Measurements from ENCODE around the gene PHF20.
"Not testable (repeated sequence)": the region's sequence is repeated elsewhere in the genome, so short reads cannot be mapped to it uniquely, and the experiment has no call there.

PHF20 gene

DNA sequence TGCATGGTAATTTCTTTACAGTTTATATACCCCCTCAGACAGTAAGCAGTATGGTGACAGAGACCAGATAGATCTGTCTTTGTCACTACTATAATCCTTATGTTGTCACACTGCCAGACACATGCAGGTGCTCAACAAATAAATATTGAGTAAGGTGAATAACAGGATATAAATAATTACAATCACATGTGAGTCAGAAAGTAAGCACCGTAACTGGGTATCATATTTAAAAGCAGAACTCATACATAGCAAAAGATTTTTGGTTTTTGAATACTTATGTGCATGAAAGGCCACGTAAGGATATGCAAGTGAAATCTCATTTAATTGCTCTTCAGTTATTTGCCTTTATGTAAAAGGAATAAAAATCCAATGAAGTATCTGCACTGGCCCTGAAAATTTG, 214.0 kb downstream of the PHF20 start:
- DNase-seq: peak; percentile 64

- DNase-seq: no peak
Observed at GRCh38 chr20:35988910-35989463, 217.2 kb downstream of the PHF20 start.

DNA sequence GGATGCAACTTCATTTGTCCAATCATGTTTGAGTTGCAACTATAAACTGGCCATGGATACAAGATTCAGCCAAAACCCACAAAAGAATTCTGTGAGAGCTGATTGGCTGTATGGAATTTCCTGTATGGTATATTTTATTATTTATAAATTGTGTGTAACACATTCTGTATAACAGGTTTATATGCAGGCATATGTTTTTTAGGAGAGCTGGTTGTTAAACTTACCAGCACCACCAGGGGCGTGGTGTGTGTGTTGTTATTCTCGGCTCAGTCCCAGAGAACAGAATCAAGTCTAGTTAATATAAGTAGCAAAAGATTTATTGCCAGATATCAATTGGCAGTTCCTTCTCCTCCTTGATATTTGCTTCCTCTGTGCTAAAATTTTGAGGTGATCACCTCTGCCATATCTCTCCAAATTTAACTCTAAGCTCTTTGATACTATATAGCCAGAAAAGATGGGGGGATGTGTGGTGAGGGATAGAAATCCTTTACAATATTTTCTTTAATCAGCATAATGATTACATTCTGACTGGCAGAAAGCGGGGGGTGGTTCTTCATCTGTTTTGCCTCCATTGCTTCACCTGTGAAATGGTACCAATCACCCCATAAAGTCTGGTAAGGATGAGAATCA, 219.4 kb downstream of the PHF20 start:
- peak; percentile 58 for DNase-seq

DNA sequence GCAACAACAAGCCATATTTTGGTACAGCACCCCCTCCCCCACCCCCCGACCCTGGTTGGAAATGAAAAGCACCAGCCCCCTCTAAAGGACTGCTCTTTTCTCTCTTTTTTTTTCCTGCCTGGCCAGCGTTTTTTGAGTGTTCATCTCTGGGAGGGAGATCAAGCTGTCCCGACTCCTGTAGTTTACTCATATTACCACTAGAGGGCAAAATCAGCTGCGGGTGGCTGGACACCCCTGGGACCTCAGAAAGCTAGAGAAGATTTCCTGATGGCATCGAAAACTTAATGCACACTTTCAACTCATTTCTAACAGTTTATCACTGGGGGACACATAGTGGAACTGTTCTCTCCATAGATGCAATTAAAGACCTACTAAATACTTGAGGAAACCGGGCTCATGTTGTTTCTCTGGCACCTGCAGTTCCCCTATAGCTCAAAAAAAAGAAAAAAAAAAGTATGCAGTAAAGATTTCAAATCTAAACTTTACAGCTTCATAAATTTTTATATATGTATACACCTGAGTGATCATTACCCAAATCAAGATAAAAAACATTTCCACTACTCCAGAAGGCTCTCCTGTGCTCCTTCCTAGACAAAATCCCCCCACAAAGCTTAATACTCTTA, 221.0 kb downstream of the PHF20 start:
- DNase-seq: peak; percentile 83

DNA sequence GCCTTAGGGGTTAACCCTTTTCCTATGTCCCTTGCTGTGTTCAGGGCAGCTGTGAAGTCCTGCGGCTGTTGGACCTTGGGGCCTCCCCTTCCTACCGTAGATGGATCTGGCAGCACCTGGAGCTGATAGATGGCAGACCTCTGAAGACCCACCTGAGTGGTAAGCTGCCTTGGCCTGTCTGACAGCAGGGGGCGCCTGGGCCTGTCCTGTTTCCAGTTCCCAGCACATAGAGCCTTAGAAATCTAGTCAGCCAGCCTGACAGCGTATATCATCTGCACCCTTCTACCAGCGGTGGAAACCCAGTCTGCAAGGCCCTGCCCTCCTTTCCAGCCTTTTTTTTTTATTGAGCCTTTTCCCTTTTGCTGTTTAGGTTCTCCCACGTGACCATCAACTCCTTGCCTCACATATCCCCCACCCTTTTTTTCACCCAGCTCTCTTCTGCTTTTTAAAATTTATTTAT, 223.2 kb downstream of the PHF20 start:
- peak; percentile 93 for DNase-seq

- not testable (repeated sequence) for DNase-seq
Observed at GRCh38 chr20:35996492-35996891, 224.7 kb downstream of the PHF20 start.

All from DMS53 (cell line).